Keratinocyte (primary cell): ENCODE measurements around the gene CABP2. TPM values are rescaled to one million over a fixed set of nuclear protein-coding genes. Genes with fewer than 3 reads are reported as not detected.
A peak's percentile ranks its signal among the peaks of the same experiment; 100 is the strongest.

Experiments
- DNase-seq: peaks from one replicate; pipeline ENCODE4 v3.0.0-alpha.2; 2011; ENCODE audit warnings: low read depth, missing footprints, low spot score
- FAIRE-seq: peaks from 2 replicates; lab custom pipeline; 2011; peaks lifted over from hg19 to GRCh38; lab: Jason Lieb, UNC
- H2AFZ ChIP-seq: 2 replicates; pipeline ENCODE4 v1.6.0; 2012; ENCODE audit warnings: low read length, control low read depth, inconsistent platforms; ENCODE audit not compliant: control insufficient read depth
- H3K27ac ChIP-seq: 2 replicates; pipeline ENCODE4 v1.5.1; 2011; ENCODE audit warnings: low read length; ENCODE audit not compliant: control insufficient read depth, insufficient read depth
- H3K27me3 ChIP-seq: 3 replicates; pipeline ENCODE4 v1.6.0; 2011; ENCODE audit warnings: low read length; ENCODE audit not compliant: control insufficient read depth, insufficient read depth; ENCODE audit errors: extremely low read depth
- H3K36me3 ChIP-seq, 2 experiments: 2 replicates in 1 of 2; 3 replicates in 1 of 2; pipeline ENCODE4 v1.5.1; 2011; ENCODE audit warnings: low read length in 2 of 2, mild to moderate bottlenecking in 1 of 2; ENCODE audit not compliant: control insufficient read depth in 2 of 2, insufficient read depth in 2 of 2; ENCODE audit errors: extremely low read depth in 1 of 2
- H3K4me1 ChIP-seq: 3 replicates; pipeline ENCODE4 v1.5.1; 2011; ENCODE audit warnings: low read length; ENCODE audit not compliant: control insufficient read depth, insufficient read depth; ENCODE audit errors: extremely low read depth
- H3K4me2 ChIP-seq: 3 replicates; pipeline ENCODE4 v1.6.0; 2011; ENCODE audit warnings: low read depth, low read length; ENCODE audit not compliant: control insufficient read depth, insufficient read depth; ENCODE audit errors: extremely low read depth
- H3K4me3 ChIP-seq, 3 experiments: fragments of 200-600 bp in 1 of 3; sonication (generic) in 1 of 3; 2 replicates in 2 of 3; 3 replicates in 1 of 3; pipeline ENCODE4 v1.5.1; 2011 to 2016; ENCODE audit warnings: low read length in 3 of 3, mild to moderate bottlenecking in 3 of 3, control low read depth in 2 of 3, inconsistent platforms in 1 of 3, low read depth in 1 of 3, mixed read lengths in 1 of 3, mixed run types in 1 of 3, moderate library complexity in 1 of 3; ENCODE audit not compliant: control insufficient read depth in 2 of 3, insufficient read depth in 2 of 3; ENCODE audit errors: extremely low read depth in 1 of 3
- H3K79me2 ChIP-seq: 2 replicates; pipeline ENCODE4 v1.6.0; 2012; ENCODE audit warnings: low read length; ENCODE audit not compliant: control insufficient read depth, insufficient read depth
- H3K9ac ChIP-seq: 3 replicates; pipeline ENCODE4 v1.6.0; 2011; ENCODE audit warnings: low read length; ENCODE audit not compliant: control insufficient read depth, insufficient read depth; ENCODE audit errors: extremely low read depth
- H3K9me1 ChIP-seq: 3 replicates; pipeline ENCODE4 v1.6.0; 2011; ENCODE audit warnings: low read length; ENCODE audit not compliant: control insufficient read depth, insufficient read depth; ENCODE audit errors: extremely low read depth
- H3K9me3 ChIP-seq: 2 replicates; pipeline ENCODE4 v1.5.1; 2012; ENCODE audit warnings: low read depth, low read length; ENCODE audit not compliant: control insufficient read depth
- H4K20me1 ChIP-seq: 3 replicates; pipeline ENCODE4 v1.6.0; 2011; ENCODE audit warnings: low read length; ENCODE audit not compliant: control insufficient read depth, insufficient read depth; ENCODE audit errors: extremely low read depth
- CTCF ChIP-seq, 3 experiments: IDR thresholded peaks in 1 of 3; conservative IDR thresholded peaks in 1 of 3; optimal IDR thresholded peaks in 1 of 3; 2 replicates in 2 of 3; 3 replicates in 1 of 3; pipeline versions ENCODE3 to v1.5.1; 2011; ENCODE audit warnings: low read length in 3 of 3, mild to moderate bottlenecking in 3 of 3, moderate library complexity in 2 of 3, control low read depth in 1 of 3, inconsistent platforms in 1 of 3; ENCODE audit not compliant: insufficient read depth in 2 of 3; ENCODE audit errors: extremely low read depth in 1 of 3
- EZH2 ChIP-seq: IDR thresholded peaks from one replicate; pipeline ENCODE4 v1.6.1; 2012; ENCODE audit warnings: inconsistent platforms, mild to moderate bottlenecking, low read length, moderate library complexity
- dilution Hi-C: fragments of 300-500 bp; cut with MboI; formaldehyde crosslinking; loops from one replicate; pipeline ENCODE4 v1.7.0; 2020; ENCODE audit warnings: low sequenced_read_pairs; ENCODE audit not compliant: extremely low pct_ligation_motif_present
- polyA minus RNA-seq, 3 experiments: library from RNA; depleted of rRNA, polyadenylated mRNA; stranded (reverse); fragments of >200 nt; gene quantifications; 1 replicate in 1 of 3; 2 replicates in 1 of 3; 3 replicates in 1 of 3; pipeline ENCODE4 v1.2.3, GENCODE V29; 2011
- polyA plus RNA-seq, 5 experiments: library from polyadenylated mRNA; depleted of rRNA in 3 of 5; stranded (reverse) in 3 of 5; stranded (forward) in 1 of 5; unstranded in 1 of 5; fragments of >200 nt; gene quantifications; 1 replicate in 1 of 5; 2 replicates in 3 of 5; 3 replicates in 1 of 5; pipeline versions ENCODE4 v1.2.1 to v1.2.3, GENCODE V29; 2011 to 2012; ENCODE audit warnings: missing spikeins in 2 of 5, low read depth in 1 of 5, low replicate concordance in 1 of 5

CABP2 gene
- not detected in 3 replicates for polyA plus RNA-seq
- polyA plus RNA-seq (2011; ENCODE audit: low read depth) = not detected
- polyA plus RNA-seq (2011; cell fraction: cytosol; rRNA removed) = not detected in 2 replicates
- polyA plus RNA-seq (2011; cell fraction: nucleus; rRNA removed) = not detected in 2 replicates
- polyA plus RNA-seq (2012; ENCODE audit: low replicate concordance) = not detected in 2 replicates
- not detected in 3 replicates for polyA minus RNA-seq
- polyA minus RNA-seq (2011; cell fraction: cytosol; rRNA and poly(A)+ RNA removed) = not detected
- polyA minus RNA-seq (2011; cell fraction: nucleus; rRNA and poly(A)+ RNA removed) = not detected in 2 replicates

GRCh38 chr11:67522844-67523555, at the start of gene CABP2:
CABP2 (minus strand) TSS chr11:67523446; CDS start chr11:67523326, 120 bp downstream.
- Histone ChIP-seq H3K9me1 (no peaks in the 10 kb centered on the region), H3K4me2 (no peak within 1 kb of the TSS), H3K79me2 (no peaks in the 10 kb centered on the region), H3K9me3 (no peaks in the 10 kb centered on the region), H4K20me1 (no peaks in the 10 kb centered on the region), H3K9ac (no peak within 1 kb of the TSS), H3K27me3 (no peaks in the 10 kb centered on the region), H3K27ac (no peak within 1 kb of the TSS), H3K4me1 (no peaks in the 10 kb centered on the region), H3K36me3 (no peaks in the 10 kb centered on the region), H3K4me3 (no peak within 1 kb of the TSS), H2AFZ (no peak within 1 kb of the TSS)
- FAIRE-seq = no peak
- dilution Hi-C loops = no loop called here
- TF ChIP-seq CTCF (optimal IDR thresholded peaks at IDR 0.05 in 1 of 3, IDR thresholded peaks at IDR 0.05 in 1 of 3, conservative IDR thresholded peaks at IDR 0.05 in 1 of 3; ENCODE audit: extremely low read depth in 1 of 3, insufficient read depth in 2 of 3, low read length in 3 of 3) (no peak), EZH2 (no peak)
- no peak for DNase-seq

- DNase-seq = no peak
- no peaks in the 10 kb centered on the region for H3K79me2 ChIP-seq
- dilution Hi-C loops = no loop called here
- H3K27ac ChIP-seq = no peak overlapping the region
- H3K9me3 ChIP-seq = no peaks in the 10 kb centered on the region
- no peaks in the 10 kb centered on the region for H3K36me3 ChIP-seq
- peak; percentile 13 for FAIRE-seq
- no peak overlapping the region for H3K9ac ChIP-seq
- no peaks in the 10 kb centered on the region for H4K20me1 ChIP-seq
- no peaks in the 10 kb centered on the region for H3K4me1 ChIP-seq
- H3K9me1 ChIP-seq = no peaks in the 10 kb centered on the region
- no peak for TF ChIP-seq EZH2
- TF ChIP-seq CTCF (optimal IDR thresholded peaks at IDR 0.05 in 1 of 3, IDR thresholded peaks at IDR 0.05 in 1 of 3, conservative IDR thresholded peaks at IDR 0.05 in 1 of 3; ENCODE audit: extremely low read depth in 1 of 3, insufficient read depth in 2 of 3, low read length in 3 of 3) = peak; percentile 53 to 81 (median 54)
- no peak overlapping the region for H2AFZ ChIP-seq
- no peak overlapping the region for H3K4me3 ChIP-seq
- H3K27me3 ChIP-seq = no peaks in the 10 kb centered on the region
- no peak overlapping the region for H3K4me2 ChIP-seq
These were observed 49.6 kb upstream of the CABP2 start for GRCh38 chr11:67572747-67573419.
